HG03439 (cell line): Measurements from ENCODE around the gene BCO2.

Source experiments
- ATAC-seq: cut with Tn5 transposase; IDR thresholded peaks from one replicate; pipeline ENCODE4 v1.9.1; 2021; ENCODE audit warnings: mild to moderate bottlenecking, moderate library complexity; ENCODE audit not compliant: unreplicated experiment

Gene BCO2

DNA sequence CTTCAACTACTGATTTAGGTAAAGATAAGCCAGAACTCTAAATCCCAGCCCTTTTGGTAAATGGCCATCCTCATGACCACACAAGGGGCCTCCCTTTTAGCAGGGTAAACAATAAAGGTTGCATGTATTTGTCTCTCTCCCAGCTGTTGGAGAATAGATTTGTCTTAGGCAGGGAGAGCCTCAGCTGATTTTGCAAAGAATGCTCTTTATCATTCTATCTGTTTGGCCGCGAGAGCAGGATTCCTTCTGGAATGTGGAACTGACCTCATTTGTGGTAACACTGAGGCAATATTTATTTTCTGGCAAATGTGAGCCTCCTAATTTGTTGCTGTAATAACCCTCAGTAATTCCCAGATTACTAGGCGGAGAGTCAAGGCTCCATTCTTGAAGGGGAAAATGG is 66.2 kb downstream of the BCO2 start:
- no peak for ATAC-seq

DNA sequence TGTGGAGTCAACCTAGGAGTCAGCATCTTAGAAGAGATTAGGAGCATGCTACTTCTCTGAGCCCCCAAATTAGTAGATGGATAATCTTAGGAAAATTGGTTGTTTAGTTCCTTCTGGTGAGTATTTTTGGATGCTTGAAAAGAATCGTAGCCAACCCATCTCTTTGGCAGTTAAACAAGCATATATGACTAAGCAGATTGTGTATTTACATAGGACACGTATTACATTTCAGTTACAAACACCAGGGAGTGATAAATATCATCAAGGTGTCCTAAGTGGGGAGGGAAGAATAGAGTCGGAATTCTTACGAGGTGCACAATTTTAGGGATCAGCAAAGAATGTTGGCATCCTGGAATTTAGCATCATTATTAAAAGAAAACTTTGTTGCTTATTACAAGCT is 71.9 kb downstream of the BCO2 start:
- ATAC-seq = no peak

DNA sequence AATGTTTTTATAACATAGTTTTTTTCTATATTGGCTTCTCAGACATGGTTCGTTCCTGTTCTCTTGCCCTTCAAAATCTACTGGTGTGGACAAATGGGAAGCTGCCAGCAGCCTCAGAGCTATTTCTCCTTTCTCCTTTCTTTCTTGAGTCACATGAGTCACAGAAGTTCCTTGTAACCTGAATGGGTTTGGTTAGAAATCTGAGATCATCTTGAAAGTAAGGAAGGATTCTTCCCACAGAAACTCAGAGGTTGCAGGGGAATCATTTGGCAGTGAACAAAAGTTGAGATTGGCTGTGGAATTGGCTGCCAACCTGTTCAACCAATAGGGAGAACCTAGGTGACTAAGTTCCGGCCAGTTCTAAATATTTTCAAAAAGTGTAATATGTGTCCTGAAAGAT is 72.9 kb downstream of the BCO2 start:
- no peak for ATAC-seq

DNA sequence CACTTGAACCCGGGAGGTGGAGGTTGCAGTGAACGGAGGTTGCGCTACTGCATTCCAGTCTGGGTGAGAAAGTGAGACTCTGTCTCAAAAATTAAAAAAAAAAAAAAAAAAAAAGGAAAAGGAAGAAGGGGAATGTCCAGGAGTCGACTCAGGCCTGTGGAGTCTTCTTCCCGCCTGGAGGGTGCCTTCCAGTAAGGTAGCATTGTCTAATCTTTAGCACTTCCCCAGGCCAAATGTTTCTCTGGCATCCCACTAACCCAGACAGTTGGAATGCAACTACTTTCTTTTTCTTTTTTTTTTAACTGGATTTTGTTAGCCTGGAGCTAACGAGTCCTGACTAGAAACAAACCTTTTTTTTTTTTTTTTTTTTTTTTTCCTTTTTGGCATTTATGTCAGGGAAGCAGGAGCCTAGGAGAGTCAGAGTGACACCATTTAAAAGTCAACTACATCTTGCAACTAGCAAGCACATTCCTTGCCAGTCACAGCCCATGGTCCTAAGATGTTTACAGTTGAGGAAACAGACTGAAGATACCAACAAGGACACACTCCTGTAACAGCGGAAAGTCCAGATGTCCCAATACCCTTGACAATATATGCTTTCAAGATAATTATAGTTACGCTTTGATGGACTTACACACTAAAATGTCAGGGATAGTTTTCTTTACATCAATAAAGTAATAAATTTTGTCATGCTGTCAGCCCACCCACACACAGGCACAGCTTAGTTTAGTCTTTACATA is 74.7 kb downstream of the BCO2 start:
- ATAC-seq = no peak

DNA sequence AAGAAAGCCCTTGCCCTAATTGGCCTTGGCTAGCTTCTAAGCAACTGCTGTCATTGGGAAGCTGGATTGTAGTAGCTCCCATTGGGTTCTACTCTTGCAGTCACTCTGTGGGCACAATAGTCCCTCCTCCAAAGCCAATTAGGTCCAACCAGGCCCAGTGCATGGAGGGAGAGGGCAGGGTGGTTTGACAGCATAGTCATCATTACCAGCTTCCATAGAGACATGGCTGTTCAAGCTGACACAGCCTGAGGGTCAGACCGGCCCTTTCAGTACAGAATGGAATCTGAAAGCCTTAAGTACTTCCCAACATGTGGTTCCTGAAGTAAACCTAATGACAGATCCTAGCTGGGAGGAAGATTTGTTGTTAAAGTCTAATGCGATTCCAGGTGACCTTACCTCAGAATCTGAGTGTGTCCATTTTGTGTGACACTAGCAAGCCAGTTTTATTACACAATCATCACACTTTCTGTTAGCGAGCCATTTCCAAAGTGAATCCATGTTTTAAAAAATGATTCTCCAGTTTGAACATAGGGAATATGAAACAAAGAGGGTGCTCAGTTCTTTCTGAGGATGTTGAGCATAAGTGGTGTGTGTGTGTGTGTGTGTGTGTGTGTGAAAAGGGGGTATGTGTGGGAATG is 78.4 kb downstream of the BCO2 start:
- ATAC-seq = no peak

DNA sequence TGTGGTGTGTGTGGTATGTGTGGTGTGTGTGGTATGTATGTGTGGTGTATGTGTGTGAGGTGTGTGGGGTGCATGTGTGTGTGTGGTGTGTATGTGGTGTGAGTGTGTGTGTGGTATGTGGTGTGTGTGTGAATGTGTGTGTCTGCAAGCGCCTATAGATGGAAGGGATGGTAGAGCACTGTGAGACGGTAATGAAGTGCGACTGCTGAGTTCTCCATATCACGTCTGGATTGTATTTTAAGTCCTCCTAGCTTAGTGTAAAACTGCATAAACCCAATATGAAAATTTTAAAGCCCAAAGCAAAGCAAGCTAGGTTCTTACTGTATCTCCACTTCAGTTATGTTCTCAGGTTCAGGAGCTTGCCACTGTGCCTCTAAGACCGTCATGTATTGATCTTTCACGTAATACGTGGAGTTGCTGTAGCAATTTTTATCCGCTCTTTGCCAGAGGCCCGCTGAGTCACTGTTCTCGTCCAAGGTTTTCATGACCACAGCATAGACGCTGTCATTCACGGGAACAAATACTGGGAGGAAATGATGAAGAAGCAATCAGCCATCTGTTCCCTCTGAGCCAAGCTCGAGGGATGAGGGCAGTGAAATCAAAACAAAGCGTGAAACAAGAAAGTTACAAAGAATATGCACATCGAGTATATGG is 79.9 kb downstream of the BCO2 start:
- no peak for ATAC-seq

DNA sequence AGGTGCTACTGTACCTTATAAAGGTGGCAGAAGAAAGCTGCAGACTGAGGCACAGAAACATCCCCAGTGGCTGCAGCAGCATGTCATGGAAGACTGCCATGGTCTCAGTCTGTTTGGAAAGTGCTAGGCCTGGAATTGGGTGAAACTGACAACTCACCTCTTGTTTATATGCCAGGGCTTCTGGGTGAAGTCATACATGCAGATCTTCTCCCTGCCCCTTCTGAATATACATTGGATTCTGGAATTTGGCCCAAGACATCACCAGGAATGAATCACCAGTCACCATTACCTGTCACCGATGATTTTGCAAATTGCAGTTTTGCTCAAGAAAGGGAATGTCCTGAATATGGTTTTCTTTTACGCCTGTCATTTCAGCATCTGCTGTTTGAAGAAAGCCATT is 85.2 kb downstream of the BCO2 start, which contains the start of gene PLET1:
TSS of gene PLET1 (minus strand) at position 371 of the 400 bp plus-strand sequence. CDS start at position 100, 271 bp downstream.
- ATAC-seq = no peak

DNA sequence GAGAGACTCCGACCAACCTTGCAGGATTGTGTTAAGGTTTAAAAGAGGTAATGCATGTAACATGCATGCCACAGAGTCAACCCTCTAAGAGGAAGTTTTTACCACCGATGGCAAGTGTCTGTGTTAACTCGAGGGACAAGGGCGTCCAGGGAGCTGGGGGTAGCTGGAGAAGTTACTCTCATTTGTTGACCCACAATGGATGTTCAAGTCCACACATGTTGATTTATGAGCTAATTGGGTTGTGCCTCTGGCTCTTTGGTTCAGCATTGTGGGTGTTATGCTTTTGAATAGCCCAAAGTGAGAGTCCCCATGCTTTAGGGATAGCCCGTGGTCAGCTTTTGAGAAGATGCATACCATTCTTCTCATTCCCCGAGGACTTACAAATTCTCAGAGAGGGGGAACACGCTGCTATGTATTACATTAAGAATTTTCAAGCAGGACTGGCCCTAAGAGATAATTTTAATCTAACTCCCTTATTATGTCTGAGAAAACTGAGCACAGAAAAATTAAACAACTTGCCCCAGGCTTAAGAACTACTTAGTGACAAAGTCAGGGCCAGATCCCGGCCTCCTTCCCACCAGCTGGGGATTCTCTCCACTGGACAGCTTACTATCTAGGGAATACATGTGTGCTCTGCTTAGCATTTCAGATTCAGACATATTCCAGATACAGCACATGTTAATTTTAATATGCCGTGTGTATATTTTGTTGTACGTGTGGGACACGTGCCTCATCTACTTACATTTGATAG is 90.5 kb downstream of the BCO2 start:
- no peak for ATAC-seq

DNA sequence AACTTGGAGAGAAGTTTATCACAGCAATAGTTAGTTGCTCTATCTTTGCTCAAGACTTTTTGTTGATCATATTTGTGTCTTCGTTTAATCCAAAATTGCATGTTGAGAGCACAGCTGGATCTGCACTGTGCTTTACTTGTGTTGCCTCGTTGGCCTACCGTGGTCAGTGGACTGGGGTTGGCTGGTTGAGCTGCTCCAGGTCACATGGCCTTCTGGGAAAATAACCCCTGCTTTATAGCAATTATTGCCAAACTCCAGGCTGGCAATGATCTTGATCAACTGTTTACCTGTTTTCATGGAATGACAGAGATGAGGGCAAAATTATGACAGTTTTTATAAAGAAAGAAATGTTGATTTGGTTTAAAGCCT is 91.1 kb downstream of the BCO2 start:
- ATAC-seq = no peak

DNA sequence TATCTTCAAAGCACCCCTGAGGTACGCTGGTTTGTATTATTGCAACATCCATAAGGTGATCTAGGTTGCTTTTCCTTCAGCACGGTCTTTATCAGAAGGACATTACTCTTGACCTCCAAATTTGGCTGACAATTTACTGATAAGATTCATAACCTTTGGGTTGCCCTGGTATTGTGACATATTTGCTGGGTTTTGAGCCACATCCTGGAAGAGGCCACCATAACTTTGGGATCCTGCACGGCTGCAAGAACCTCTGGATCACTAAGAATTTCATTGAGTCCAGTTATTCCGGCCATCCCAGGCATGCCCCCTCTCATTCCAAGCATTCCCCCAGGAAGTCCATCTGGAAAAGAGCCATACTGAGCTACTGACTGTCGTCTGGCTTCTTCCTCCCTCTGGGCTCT is 91.9 kb downstream of the BCO2 start:
- ATAC-seq = no peak

DNA sequence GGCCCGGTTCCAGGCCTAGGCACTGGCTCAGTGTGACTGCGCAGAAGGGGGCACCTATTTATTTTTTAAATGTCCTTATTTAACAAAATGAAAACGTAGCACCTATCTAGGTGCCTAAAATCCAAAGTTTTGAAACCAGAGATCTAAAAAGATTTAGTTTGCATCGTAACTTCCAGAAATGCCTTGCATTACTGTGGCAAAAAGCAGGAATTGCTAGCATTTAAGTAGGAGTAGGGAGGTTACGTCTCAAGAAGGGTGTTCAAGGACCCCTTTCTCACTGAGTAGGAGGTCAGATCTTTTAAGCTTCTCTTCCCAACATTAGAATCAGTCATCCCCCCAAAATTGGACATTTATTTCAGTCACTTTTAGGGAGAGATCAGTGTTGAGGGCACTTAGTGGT is 93.1 kb downstream of the BCO2 start:
- no peak for ATAC-seq
